Calu3 (cell line): ENCODE data around the gene TNNT2. TPM values are rescaled to one million over a fixed set of nuclear protein-coding genes. Genes with fewer than 3 reads are reported as not detected.

Experiments used
- BruUV-seq: library from RNA; stranded (reverse); fragments of 400-500 nt; replicated peaks from 2 replicates; lab custom pipeline; 2021; lab: Mats Ljungman, UMichigan
- CTCF ChIA-PET: fragments of 300-600 bp; sonication (Branson Sonifier 250); formaldehyde crosslinking; loops from one replicate; lab custom pipeline; 2022; ENCODE audit warnings: antibody characterized with exemption; lab: Charles Lee
- DNase-seq: peaks from one replicate; pipeline ENCODE4 v3.0.0; 2022
- H3K27ac Mint-ChIP-seq: one replicate; pipeline ENCODE4 v1.8.0; 2022; ENCODE audit warnings: mixed read lengths; ENCODE audit not compliant: unreplicated experiment
- H3K27me3 Mint-ChIP-seq: one replicate; pipeline ENCODE4 v1.8.0; 2022; ENCODE audit warnings: mixed read lengths; ENCODE audit not compliant: unreplicated experiment
- H3K36me3 Mint-ChIP-seq: one replicate; pipeline ENCODE4 v1.8.0; 2022; ENCODE audit warnings: mild to moderate bottlenecking, moderate library complexity, mixed read lengths; ENCODE audit not compliant: insufficient read depth, unreplicated experiment
- H3K4me1 Mint-ChIP-seq: one replicate; pipeline ENCODE4 v1.8.0; 2022; ENCODE audit warnings: mild to moderate bottlenecking, low read depth, mixed read lengths; ENCODE audit not compliant: unreplicated experiment
- H3K4me3 Mint-ChIP-seq: one replicate; pipeline ENCODE4 v1.8.0; 2022; ENCODE audit warnings: mild to moderate bottlenecking, low read depth, moderate library complexity, mixed read lengths; ENCODE audit not compliant: unreplicated experiment
- H3K9me3 Mint-ChIP-seq: one replicate; pipeline ENCODE4 v1.8.0; 2022; ENCODE audit warnings: low read depth, mixed read lengths; ENCODE audit not compliant: unreplicated experiment
- intact Hi-C: fragments of 100-400 bp; cut with micrococcal nuclease; formaldehyde crosslinking; loops from one replicate; pipeline ENCODE4 v1.10.0; 2022; ENCODE audit not compliant: unreplicated experiment
- total RNA-seq: library from RNA; stranded (reverse); gene quantifications from 2 replicates; pipeline ENCODE4 v1.2.3, GENCODE V29; 2022
- TF ChIP-seq, protein P1 (sequence below): fragments of 200-600 bp; IDR thresholded peaks from one replicate; pipeline ENCODE4 v1.8.0; 2022; ENCODE audit warnings: antibody characterized with exemption; ENCODE audit not compliant: unreplicated experiment

TNNT2 gene
- total RNA-seq, 1 experiment from 2014 or later: 1.4 TPM

DNA sequence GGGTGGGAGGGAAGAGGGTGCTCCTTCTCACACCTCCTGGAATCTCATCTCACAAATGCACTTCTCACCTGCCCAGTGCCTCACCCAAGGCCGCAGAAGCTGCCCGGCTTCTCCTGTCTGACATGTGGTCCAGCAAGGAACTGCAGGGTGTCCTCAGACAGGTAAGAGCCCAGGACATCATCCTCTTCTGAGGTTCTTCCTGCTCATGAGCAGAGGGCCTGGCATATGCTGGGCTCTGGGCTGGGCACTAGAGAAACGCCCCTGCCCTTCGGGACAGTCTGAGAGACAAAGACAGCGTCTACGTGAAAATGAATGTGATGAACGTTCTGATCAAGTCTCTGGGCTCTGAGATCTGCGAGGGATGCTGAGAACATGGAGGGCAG lies 51.8 kb downstream of the TNNT2 start:
- intact Hi-C loops: no loop called here
- Mint-ChIP-seq H3K36me3 (no peaks in the 10 kb centered on the region), H3K27me3 (peaks cover 72% of the 10 kb centered on the region), H3K9me3 (no peaks in the 10 kb centered on the region), H3K27ac (no peak overlapping the region), H3K4me3 (no peak overlapping the region), H3K4me1 (no peaks in the 10 kb centered on the region)
- CTCF ChIA-PET: interaction anchor here (0.6 to 1.5 kb wide), 2 partner anchors 26 to 110 kb away, joined by 3 to 4 read pairs; no protein-coding TSS in a partner anchor
- no peak for DNase-seq
- no TSS peak for BruUV-seq
- TF ChIP-seq, protein P1, sequence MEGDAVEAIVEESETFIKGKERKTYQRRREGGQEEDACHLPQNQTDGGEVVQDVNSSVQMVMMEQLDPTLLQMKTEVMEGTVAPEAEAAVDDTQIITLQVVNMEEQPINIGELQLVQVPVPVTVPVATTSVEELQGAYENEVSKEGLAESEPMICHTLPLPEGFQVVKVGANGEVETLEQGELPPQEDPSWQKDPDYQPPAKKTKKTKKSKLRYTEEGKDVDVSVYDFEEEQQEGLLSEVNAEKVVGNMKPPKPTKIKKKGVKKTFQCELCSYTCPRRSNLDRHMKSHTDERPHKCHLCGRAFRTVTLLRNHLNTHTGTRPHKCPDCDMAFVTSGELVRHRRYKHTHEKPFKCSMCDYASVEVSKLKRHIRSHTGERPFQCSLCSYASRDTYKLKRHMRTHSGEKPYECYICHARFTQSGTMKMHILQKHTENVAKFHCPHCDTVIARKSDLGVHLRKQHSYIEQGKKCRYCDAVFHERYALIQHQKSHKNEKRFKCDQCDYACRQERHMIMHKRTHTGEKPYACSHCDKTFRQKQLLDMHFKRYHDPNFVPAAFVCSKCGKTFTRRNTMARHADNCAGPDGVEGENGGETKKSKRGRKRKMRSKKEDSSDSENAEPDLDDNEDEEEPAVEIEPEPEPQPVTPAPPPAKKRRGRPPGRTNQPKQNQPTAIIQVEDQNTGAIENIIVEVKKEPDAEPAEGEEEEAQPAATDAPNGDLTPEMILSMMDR: no peak

GRCh38 chr1:201324821-201325677 lies 52.4 kb downstream of the TNNT2 start:
- Mint-ChIP-seq H3K4me3 (no peak overlapping the region), H3K27ac (no peak overlapping the region), H3K27me3 (peaks cover 72% of the 10 kb centered on the region), H3K36me3 (no peaks in the 10 kb centered on the region), H3K9me3 (no peaks in the 10 kb centered on the region), H3K4me1 (no peaks in the 10 kb centered on the region)
- TF ChIP-seq, protein P1: no peak
- CTCF ChIA-PET: no interaction called here
- intact Hi-C loops: no loop called here
- no TSS peak for BruUV-seq
- no peak for DNase-seq

GRCh38 chr1:201324306-201324705 lies 53.2 kb downstream of the TNNT2 start:
- CTCF ChIA-PET: interaction anchor here (0.6 to 0.7 kb wide), 2 partner anchors 58 to 151 kb away, joined by 3 to 4 read pairs; no protein-coding TSS in a partner anchor

DNA sequence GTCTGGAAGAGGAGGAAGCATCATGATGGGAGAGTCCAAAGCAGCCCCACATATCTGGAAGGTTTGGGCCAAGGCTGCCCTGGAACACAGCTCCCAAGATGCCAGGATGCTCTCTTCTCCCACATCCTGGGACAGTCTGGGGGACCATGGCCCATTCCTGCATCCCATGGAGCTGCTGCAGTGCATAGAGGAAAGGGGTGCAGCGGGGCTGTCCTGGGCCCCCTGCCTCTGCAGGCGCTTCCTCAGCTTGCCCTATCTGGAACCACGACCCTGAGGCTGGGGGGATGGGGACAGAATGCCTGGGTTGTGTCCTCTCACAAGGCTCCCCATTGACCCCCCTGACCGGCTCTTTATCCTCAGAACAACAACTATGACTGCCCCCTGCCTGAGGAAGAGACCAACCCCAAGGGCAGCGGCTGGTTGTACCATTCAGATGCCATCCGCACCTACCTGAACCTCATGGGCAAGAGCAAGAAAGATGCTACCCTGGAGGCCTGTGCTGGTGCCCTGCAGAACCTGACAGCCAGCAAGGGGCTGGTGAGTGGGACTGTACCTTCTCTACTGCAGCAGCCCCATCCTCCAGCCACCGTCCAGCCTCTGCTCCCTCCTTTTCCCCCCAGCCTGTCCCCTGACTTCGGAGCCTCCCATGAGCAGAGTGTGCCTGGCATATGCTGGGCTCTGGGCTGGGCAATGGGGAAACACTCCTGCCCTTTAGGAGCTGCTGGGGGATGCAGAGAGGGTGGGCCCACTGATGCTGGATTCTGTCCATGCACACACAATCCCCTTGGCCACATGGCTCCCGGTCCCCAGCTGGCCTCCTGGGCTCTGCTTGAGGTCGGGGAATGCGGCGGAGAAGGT lies 54.6 kb downstream of the TNNT2 start:
- Mint-ChIP-seq H3K4me3 (no peak overlapping the region), H3K36me3 (no peaks in the 10 kb centered on the region), H3K27ac (no peak overlapping the region), H3K27me3 (peaks cover 73% of the 10 kb centered on the region), H3K9me3 (no peaks in the 10 kb centered on the region), H3K4me1 (no peaks in the 10 kb centered on the region)
- BruUV-seq: no TSS peak
- CTCF ChIA-PET: interaction anchor here (0.7 kb wide), 1 partner anchor 11 kb away, joined by 3 read pairs; no protein-coding TSS in a partner anchor
- DNase-seq: no peak
- TF ChIP-seq, protein P1: no peak
- intact Hi-C loops: no loop called here

More at GRCh38 chr1:201324306-201324705, 53.2 kb downstream of the TNNT2 start:
- peaks cover 72% of the 10 kb centered on the region for H3K27me3 Mint-ChIP-seq
- no peak for DNase-seq
- BruUV-seq: no TSS peak
- H3K36me3 Mint-ChIP-seq: no peaks in the 10 kb centered on the region
- intact Hi-C loops: no loop called here
- H3K9me3 Mint-ChIP-seq: no peaks in the 10 kb centered on the region
- H3K27ac Mint-ChIP-seq: no peak overlapping the region
- TF ChIP-seq, protein P1: no peak
- H3K4me3 Mint-ChIP-seq: no peak overlapping the region
- no peaks in the 10 kb centered on the region for H3K4me1 Mint-ChIP-seq
